ENCODE measurements around the gene PAK5.

DNA sequence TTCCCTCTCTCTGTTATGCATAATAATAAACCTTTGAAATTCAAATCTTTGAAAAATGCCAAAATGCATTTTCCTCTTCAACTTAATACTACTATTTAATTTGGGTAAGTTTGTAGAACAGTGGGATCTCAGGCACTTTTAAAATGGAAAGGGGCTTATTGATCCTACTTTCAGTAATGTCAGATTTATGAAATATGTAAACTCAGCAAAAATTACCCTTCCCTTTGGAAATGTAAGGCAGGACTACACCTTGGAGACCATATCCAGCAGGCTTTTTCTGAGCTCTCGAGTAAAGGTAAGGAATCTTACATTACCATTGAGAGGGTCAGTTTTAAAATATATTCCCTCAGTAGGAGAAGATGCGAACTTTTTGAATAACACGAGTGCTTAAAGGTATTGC lies 175.5 kb downstream of the PAK5 start:
- TF ChIP-seq CTCF (IDR thresholded peaks at IDR 0.05 in 8 of 11, conservative IDR thresholded peaks at IDR 0.05 in 3 of 11), result no peak
- no peak for TF ChIP-seq POLR2A (IDR thresholded peaks at IDR 0.05)
- no peak for TF ChIP-seq POLR2AphosphoS5 (IDR thresholded peaks at IDR 0.05)

Data from spleen (tissue), 7 donors.